ENCODE data around the gene SPARCL1.

GRCh38 chr4:87510747-87511146 lies 18.4 kb downstream of the SPARCL1 start:
- TF ChIP-seq PATZ1 (CRISPR knock-in tag; IDR thresholded peaks at IDR 0.05; ENCODE audit: borderline replicate concordance) (no peak), ARNTL (CRISPR knock-in tag; IDR thresholded peaks at IDR 0.05; ENCODE audit: borderline replicate concordance, low read depth) (no peak)

Data from SK-N-SH treated with all-trans-retinoic acid at 6 μM for 48 hours (cell line).